Measurements from ENCODE around the gene FAM20B.

Gene FAM20B

GRCh38 chr1:179099891-179100290 lies 74.2 kb downstream of the FAM20B start:
- Histone ChIP-seq H4K20me1 (ENCODE audit: insufficient read depth) (no peaks in the 10 kb centered on the region), H3K79me2 (ENCODE audit: insufficient read depth, low read depth) (no peaks in the 10 kb centered on the region), H3K27ac (no peak overlapping the region), H3K4me1 (ENCODE audit: low read depth, poor library complexity, severe bottlenecking) (no peaks in the 10 kb centered on the region), H3K36me3 (ENCODE audit: insufficient read depth) (no peaks in the 10 kb centered on the region; the same call in 1 of the 2 replicates), H3K27me3 (ENCODE audit: insufficient read depth, low read depth) (no peaks in the 10 kb centered on the region), H3K9ac (no peak overlapping the region), H3K4me3 (IDR thresholded peaks at IDR 0.05; ENCODE audit: insufficient read depth, low read depth, low read length) (no peak overlapping the region), H3K4me2 (no peak overlapping the region), H2AFZ (ENCODE audit: low read depth) (no peak overlapping the region)
- TF ChIP-seq CTCF (conservative IDR thresholded peaks at IDR 0.05; ENCODE audit: low read depth, low read length) = no peak

GRCh38 chr1:179101566-179101965 lies 75.9 kb downstream of the FAM20B start:
- no peak overlapping the region for H3K27ac ChIP-seq
- no peak overlapping the region for H2AFZ ChIP-seq (ENCODE audit: low read depth)
- no peaks in the 10 kb centered on the region for H3K4me1 ChIP-seq (ENCODE audit: low read depth, poor library complexity, severe bottlenecking)
- no peak overlapping the region for H3K9ac ChIP-seq
- H3K36me3 ChIP-seq (ENCODE audit: insufficient read depth) = no peaks in the 10 kb centered on the region
- H3K27me3 ChIP-seq (ENCODE audit: insufficient read depth, low read depth) = no peaks in the 10 kb centered on the region
- no peaks in the 10 kb centered on the region for H4K20me1 ChIP-seq (ENCODE audit: insufficient read depth)
- no peak overlapping the region for H3K4me3 ChIP-seq (IDR thresholded peaks at IDR 0.05; ENCODE audit: insufficient read depth, low read depth, low read length)
- H3K79me2 ChIP-seq (ENCODE audit: insufficient read depth, low read depth) = no peaks in the 10 kb centered on the region
- TF ChIP-seq CTCF (conservative IDR thresholded peaks at IDR 0.05; ENCODE audit: low read depth, low read length) = no peak
- H3K4me2 ChIP-seq = no peak overlapping the region

- Histone ChIP-seq H3K9ac (no peak overlapping the region), H3K4me3 (IDR thresholded peaks at IDR 0.05; ENCODE audit: insufficient read depth, low read depth, low read length) (no peak overlapping the region), H3K27ac (no peak overlapping the region), H3K4me2 (no peak overlapping the region), H2AFZ (ENCODE audit: low read depth) (no peak overlapping the region), H3K27me3 (ENCODE audit: insufficient read depth, low read depth) (no peaks in the 10 kb centered on the region), H3K79me2 (ENCODE audit: insufficient read depth, low read depth) (no peaks in the 10 kb centered on the region), H4K20me1 (ENCODE audit: insufficient read depth) (no peaks in the 10 kb centered on the region), H3K4me1 (ENCODE audit: low read depth, poor library complexity, severe bottlenecking) (no peaks in the 10 kb centered on the region), H3K36me3 (ENCODE audit: insufficient read depth) (no peaks in the 10 kb centered on the region)
- no peak for TF ChIP-seq CTCF (conservative IDR thresholded peaks at IDR 0.05; ENCODE audit: low read depth, low read length)
These were observed 78.3 kb downstream of the FAM20B start for GRCh38 chr1:179103999-179104398.

- no peak overlapping the region for H3K27ac ChIP-seq
- H2AFZ ChIP-seq (ENCODE audit: low read depth) = no peak overlapping the region
- no peaks in the 10 kb centered on the region for H3K79me2 ChIP-seq (ENCODE audit: insufficient read depth, low read depth)
- H3K4me2 ChIP-seq = no peak overlapping the region
- no peaks in the 10 kb centered on the region for H3K4me1 ChIP-seq (ENCODE audit: low read depth, poor library complexity, severe bottlenecking)
- no peaks in the 10 kb centered on the region for H3K27me3 ChIP-seq (ENCODE audit: insufficient read depth, low read depth)
- H3K9ac ChIP-seq = no peak overlapping the region
- H3K4me3 ChIP-seq (IDR thresholded peaks at IDR 0.05; ENCODE audit: insufficient read depth, low read depth, low read length) = no peak overlapping the region
- no peak for TF ChIP-seq CTCF (conservative IDR thresholded peaks at IDR 0.05; ENCODE audit: low read depth, low read length)
- no peaks in the 10 kb centered on the region for H4K20me1 ChIP-seq (ENCODE audit: insufficient read depth)
- no peaks in the 10 kb centered on the region for H3K36me3 ChIP-seq (ENCODE audit: insufficient read depth)
These were observed 79.0 kb downstream of the FAM20B start for GRCh38 chr1:179104611-179105250.
